ENCODE measurements around the gene PRDX3.

PRDX3 gene

DNA sequence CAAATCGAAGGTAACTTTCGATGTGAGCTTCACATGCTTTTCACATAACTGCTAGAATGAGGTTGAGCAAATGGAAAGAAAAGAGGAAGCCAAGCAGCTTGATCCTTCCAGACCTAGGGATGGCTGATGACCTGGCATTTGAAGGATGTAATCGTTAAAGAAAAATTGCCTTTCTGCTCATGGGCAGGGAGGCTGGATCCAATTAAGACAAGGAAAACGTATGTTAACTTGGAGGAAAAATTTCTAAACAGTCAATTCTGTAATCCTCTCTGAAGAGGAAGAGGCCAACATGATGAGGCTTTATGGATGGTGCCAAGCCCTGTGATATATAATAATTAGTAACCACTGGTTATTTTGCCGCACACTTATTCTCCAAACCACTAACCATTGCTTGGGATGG lies 41.3 kb upstream of the PRDX3 start:
- TF ChIP-seq TEAD4 (IDR thresholded peaks at IDR 0.05) (no peak), EP300 (IDR thresholded peaks at IDR 0.05; ENCODE audit: borderline replicate concordance) (no peak), YY1 (IDR thresholded peaks at IDR 0.05; ENCODE audit: low read depth) (no peak), FOXM1 (IDR thresholded peaks at IDR 0.05; ENCODE audit: borderline replicate concordance, low read depth) (no peak), TCF12 (IDR thresholded peaks at IDR 0.05; ENCODE audit: low read depth) (no peak), CEBPB (IDR thresholded peaks at IDR 0.05) (no peak), ZBTB7A (IDR thresholded peaks at IDR 0.05; ENCODE audit: low read depth) (no peak), TAF1 (IDR thresholded peaks at IDR 0.05; ENCODE audit: low read depth) (no peak), RAD21 (IDR thresholded peaks at IDR 0.05; ENCODE audit: low read depth) (no peak), EGR1 (IDR thresholded peaks at IDR 0.05) (no peak), CREB1 (IDR thresholded peaks at IDR 0.05; ENCODE audit: low read depth) (no peak), NFIC (IDR thresholded peaks at IDR 0.05) (no peak)
- TF ChIP-seq, protein P1, sequence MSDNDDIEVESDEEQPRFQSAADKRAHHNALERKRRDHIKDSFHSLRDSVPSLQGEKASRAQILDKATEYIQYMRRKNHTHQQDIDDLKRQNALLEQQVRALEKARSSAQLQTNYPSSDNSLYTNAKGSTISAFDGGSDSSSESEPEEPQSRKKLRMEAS (IDR thresholded peaks at IDR 0.05): no peak
- TF ChIP-seq, protein P2, sequence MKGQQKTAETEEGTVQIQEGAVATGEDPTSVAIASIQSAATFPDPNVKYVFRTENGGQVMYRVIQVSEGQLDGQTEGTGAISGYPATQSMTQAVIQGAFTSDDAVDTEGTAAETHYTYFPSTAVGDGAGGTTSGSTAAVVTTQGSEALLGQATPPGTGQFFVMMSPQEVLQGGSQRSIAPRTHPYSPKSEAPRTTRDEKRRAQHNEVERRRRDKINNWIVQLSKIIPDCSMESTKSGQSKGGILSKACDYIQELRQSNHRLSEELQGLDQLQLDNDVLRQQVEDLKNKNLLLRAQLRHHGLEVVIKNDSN (IDR thresholded peaks at IDR 0.05): no peak
- TF ChIP-seq, protein P3, sequence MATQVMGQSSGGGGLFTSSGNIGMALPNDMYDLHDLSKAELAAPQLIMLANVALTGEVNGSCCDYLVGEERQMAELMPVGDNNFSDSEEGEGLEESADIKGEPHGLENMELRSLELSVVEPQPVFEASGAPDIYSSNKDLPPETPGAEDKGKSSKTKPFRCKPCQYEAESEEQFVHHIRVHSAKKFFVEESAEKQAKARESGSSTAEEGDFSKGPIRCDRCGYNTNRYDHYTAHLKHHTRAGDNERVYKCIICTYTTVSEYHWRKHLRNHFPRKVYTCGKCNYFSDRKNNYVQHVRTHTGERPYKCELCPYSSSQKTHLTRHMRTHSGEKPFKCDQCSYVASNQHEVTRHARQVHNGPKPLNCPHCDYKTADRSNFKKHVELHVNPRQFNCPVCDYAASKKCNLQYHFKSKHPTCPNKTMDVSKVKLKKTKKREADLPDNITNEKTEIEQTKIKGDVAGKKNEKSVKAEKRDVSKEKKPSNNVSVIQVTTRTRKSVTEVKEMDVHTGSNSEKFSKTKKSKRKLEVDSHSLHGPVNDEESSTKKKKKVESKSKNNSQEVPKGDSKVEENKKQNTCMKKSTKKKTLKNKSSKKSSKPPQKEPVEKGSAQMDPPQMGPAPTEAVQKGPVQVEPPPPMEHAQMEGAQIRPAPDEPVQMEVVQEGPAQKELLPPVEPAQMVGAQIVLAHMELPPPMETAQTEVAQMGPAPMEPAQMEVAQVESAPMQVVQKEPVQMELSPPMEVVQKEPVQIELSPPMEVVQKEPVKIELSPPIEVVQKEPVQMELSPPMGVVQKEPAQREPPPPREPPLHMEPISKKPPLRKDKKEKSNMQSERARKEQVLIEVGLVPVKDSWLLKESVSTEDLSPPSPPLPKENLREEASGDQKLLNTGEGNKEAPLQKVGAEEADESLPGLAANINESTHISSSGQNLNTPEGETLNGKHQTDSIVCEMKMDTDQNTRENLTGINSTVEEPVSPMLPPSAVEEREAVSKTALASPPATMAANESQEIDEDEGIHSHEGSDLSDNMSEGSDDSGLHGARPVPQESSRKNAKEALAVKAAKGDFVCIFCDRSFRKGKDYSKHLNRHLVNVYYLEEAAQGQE (IDR thresholded peaks at IDR 0.05; ENCODE audit: low read depth): no peak

DNA sequence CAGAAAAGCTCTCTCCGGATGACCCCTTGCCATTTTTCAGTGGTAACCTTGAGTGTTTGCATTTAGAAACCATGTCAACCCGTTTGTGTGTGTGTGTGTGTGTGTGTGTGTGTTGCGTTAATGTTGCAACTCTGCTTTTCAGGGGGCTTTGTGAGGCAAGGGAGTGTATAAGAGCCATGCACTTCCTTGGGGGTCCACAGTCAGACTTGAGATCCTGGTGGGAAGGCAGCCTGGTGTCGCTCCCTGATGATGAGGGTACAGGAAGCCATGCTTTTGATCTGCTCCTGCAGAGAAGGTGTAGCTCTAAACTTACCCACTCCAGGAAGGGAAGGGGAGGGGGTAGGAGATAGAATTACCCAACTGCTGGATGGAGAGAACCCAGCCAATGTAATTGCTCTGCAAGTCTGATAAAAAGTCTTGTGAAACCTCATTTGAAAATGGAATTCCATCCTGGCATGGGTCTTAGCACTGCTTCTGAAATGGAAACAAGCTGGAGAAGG lies 39.4 kb upstream of the PRDX3 start:
- TF ChIP-seq, protein P1 (IDR thresholded peaks at IDR 0.05): no peak
- TF ChIP-seq YY1 (IDR thresholded peaks at IDR 0.05; ENCODE audit: low read depth) (no peak), RAD21 (IDR thresholded peaks at IDR 0.05; ENCODE audit: low read depth) (no peak)

DNA sequence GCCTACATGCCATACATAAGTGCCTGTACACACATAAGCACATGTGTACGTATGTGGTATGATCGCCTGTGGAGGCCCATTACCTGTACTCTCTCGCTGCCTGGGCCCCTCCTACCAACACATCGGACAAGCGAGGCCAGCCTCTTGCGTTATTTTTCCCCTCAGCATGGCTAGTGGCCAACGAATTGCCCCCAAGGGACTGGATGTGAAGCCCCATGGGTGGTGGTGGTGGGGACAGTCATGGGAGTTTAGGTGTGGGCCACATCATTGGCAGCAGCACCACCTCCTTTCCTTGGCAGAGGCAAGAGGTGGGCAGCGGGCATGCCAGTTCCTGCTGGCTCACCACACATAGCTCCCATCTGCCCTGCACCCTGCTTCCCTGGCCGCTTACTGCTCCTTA lies 38.8 kb upstream of the PRDX3 start:
- TF ChIP-seq, protein P1 (IDR thresholded peaks at IDR 0.05): no peak
- TF ChIP-seq TAF1 (IDR thresholded peaks at IDR 0.05; ENCODE audit: low read depth) (no peak), FOXM1 (IDR thresholded peaks at IDR 0.05; ENCODE audit: borderline replicate concordance, low read depth) (no peak), ZBTB7A (IDR thresholded peaks at IDR 0.05; ENCODE audit: low read depth) (no peak), RAD21 (IDR thresholded peaks at IDR 0.05; ENCODE audit: low read depth) (no peak), YY1 (IDR thresholded peaks at IDR 0.05; ENCODE audit: low read depth) (no peak), TEAD4 (IDR thresholded peaks at IDR 0.05) (no peak)
- TF ChIP-seq, protein P3 (IDR thresholded peaks at IDR 0.05; ENCODE audit: low read depth): no peak
- TF ChIP-seq, protein P2 (IDR thresholded peaks at IDR 0.05): no peak

DNA sequence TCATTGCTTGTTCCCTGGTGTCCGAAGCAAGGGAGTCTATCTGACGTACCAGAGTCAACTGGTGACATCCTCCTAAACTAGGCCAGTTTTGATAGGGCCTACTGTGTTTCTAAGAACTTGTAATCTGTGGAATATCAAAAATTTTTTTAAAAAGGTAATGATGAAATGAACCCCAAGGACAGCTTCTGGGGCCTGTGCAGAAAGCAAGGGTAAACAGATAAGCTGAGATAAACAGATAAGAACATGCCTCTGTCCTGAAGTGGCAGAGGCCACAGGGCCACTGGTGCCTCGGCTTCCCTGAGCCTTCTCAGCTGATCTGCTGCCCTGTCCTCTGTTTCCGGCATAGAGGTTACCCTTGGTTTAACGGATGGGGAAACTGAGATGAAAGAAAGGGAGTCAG lies 37.5 kb upstream of the PRDX3 start:
- TF ChIP-seq, protein P3 (IDR thresholded peaks at IDR 0.05; ENCODE audit: low read depth): no peak

DNA sequence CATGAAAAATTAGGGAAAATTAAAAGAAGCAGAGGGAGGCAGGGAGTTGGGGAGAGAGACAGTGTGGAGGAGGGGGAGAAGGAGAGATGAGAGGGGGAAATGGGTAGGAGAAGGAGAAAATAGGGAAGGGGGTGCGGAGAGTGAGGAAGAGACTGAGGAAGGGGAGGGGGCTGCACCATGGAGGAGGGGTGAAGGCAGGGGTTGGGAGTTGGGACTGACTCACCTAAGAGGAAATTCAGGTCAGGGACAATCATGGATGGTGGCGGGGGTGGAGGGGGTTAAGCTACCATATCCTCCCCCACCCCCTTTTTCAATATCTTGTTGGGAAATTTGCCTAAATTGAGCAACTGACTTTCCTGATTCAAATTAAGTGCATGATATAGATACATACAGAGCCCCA lies 36.8 kb upstream of the PRDX3 start:
- TF ChIP-seq, protein P2 (IDR thresholded peaks at IDR 0.05): no peak
- TF ChIP-seq ZBTB7A (IDR thresholded peaks at IDR 0.05; ENCODE audit: low read depth) (no peak), FOXM1 (IDR thresholded peaks at IDR 0.05; ENCODE audit: borderline replicate concordance, low read depth) (no peak), EGR1 (IDR thresholded peaks at IDR 0.05) (no peak), TAF1 (IDR thresholded peaks at IDR 0.05; ENCODE audit: low read depth) (no peak), RAD21 (IDR thresholded peaks at IDR 0.05; ENCODE audit: low read depth) (no peak), CEBPB (IDR thresholded peaks at IDR 0.05) (no peak), TEAD4 (IDR thresholded peaks at IDR 0.05) (no peak), YY1 (IDR thresholded peaks at IDR 0.05; ENCODE audit: low read depth) (no peak), NFIC (IDR thresholded peaks at IDR 0.05) (no peak), TCF12 (IDR thresholded peaks at IDR 0.05; ENCODE audit: low read depth) (no peak), CREB1 (IDR thresholded peaks at IDR 0.05; ENCODE audit: low read depth) (no peak), EP300 (IDR thresholded peaks at IDR 0.05; ENCODE audit: borderline replicate concordance) (no peak)
- TF ChIP-seq, protein P1 (IDR thresholded peaks at IDR 0.05): no peak
- TF ChIP-seq, protein P3 (IDR thresholded peaks at IDR 0.05; ENCODE audit: low read depth): no peak

Data from Ishikawa (cell line).